ENCODE results near the gene CACNB2.

- TF ChIP-seq CTCF (conservative IDR thresholded peaks at IDR 0.05; ENCODE audit: low read depth, low read length) (no peak), EZH2 (IDR thresholded peaks at IDR 0.05; ENCODE audit: borderline replicate concordance, low read depth, low read length, poor library complexity, severe bottlenecking) (no peak)
Observed at GRCh38 chr10:18217577-18217976, 77.4 kb downstream of the CACNB2 start.
